ENCODE results near the gene STIM2. TPM values are rescaled to one million over a fixed set of nuclear protein-coding genes. Genes with fewer than 3 reads are reported as not detected.
A peak's percentile ranks its signal among the peaks of the same experiment; 100 is the strongest.

STIM2 gene
- polyA plus RNA-seq, 1 donor: 46.6 TPM

DNA sequence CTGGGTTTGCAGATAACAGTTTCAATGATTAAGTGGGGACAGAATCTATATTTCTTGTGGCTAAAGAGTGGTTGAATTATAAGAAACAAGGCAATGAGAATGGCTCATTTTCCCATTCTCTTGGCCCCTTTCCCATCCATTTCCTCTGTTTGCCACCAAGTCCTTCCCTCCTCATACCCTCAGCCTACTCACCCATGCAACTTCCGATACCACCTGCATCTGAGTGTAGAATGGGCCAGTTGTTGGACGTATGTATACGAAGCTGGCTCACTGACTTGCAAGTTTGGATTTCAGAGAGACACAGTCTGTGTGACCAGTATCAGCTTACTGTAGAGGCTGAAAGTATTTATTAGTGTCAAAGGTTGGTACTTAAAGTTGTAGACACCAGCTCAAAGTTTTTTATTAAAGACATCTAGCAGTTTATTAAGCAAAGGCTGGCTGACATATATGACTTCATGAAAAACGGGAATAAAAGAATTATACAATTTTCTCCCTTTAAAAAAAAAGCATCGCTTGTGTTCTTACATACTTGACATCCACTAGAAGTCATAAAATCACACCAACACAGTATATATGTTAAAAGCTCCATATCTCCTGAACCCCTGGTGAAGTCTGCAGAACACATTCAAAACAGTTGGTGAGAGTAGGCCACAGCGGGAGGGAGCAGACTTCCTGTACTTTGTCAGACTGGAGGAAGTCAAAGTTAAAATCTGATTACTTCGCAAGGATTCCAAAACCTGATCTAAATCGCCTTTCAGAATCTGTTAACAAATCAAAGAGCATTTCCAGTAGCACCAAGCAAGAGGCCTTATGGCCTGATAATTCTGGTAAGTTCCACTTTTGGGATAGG, 22.4 kb upstream of the STIM2 start:
- no peak for DNase-seq (ENCODE audit: low read depth)

DNA sequence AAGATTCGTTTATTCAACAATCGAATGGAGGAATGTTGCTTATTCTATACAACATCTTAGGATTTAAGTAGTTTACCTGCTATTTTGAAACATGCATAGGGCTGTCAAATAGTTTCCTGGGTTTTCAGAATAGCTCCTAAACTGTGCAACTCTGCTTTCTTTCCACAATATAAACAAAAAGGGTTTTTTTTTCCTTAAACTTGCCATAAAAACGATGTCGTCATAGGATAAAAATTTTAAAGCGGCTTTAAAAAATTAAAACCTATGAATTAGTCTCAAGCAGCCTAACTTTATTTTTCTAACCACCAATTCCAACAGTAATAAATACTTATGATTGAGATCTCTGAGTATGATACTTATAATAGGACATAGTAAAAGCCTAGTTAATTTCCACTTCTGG, 21.6 kb upstream of the STIM2 start:
- DNase-seq (ENCODE audit: low read depth): no peak

DNA sequence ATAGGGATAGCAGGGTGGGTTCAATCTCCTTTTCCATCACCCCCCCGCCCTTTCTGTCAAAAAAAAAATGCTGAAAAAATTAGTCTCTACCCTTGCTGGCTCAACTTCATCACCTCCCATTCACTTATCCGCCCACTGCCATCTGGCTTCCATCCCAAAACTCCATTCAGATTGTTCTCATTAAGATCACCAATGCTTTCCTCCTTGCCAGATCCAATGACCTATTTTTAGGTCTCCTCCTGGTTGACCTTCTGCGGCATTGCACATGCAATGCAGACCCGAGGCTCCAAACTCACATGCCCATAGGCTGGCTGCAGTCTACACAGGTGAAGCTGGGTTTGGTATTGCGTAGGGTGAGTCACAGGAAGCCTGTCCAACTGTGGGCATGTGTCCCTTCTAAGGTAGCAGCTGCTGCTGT, 21.1 kb upstream of the STIM2 start:
- no peak for DNase-seq (ENCODE audit: low read depth)

- DNase-seq (ENCODE audit: low read depth): no peak
These were observed 19.9 kb upstream of the STIM2 start for GRCh38 chr4:26840786-26841185.

DNA sequence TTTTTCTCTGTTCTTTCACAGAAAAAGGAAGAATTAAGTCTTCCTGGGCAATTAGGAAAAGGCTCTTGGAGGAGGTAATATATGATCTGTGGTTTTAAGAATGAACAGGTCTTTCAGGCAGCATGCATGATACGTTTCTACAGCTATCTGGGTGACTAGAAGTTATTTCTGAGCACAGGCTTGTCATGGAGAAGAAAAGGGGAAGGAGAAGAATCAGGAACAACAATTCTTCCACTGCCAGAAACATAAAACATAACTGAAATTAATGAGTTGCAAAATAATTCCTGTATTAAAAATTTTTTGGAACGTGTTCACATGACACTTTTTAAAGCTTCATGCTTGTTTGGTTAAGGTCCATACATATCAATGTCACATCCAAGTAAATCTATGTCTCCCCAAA, 17.7 kb upstream of the STIM2 start:
- no peak for DNase-seq (ENCODE audit: low read depth)

DNA sequence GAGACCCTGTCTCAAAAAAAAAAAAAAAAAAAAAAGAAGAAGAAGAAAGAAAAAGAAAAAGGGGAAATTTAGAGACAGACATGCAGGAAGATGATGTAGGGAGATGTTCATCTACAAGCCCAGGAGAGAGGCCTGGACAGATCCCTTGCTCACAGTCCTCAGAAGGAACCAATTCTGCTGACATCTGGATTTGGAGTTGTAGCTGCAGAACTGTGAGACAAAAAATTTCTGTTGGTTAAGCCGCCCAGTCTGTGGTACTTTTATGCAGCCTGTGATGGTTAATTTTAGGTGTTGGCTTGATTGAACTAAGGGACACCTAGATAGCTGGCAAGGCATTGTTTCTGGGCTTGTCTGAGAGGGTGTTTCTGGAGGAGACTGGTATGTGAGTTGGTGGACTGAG, 10.1 kb upstream of the STIM2 start:
- DNase-seq (ENCODE audit: low read depth): no peak

DNA sequence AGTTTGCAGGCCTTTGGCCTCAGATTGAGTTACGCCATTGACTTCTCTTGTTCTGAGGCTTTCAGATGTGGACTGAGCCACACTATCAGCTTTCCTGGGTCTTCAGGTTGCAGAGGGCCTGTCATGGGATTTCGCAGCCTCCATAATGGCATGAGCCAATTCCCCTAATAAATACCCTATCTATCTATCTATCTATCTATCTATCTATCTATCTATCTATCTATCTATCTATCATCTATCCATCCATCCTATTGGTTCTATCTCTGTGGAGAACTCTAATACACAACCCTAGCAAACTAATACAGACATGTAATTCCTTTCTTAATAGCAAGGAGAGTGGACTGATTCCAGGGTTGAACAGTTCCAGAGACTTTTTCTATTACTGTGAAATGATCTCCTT, 9.5 kb upstream of the STIM2 start:
- no peak for DNase-seq (ENCODE audit: low read depth)

GRCh38 chr4:26854701-26855100, 5.9 kb upstream of the STIM2 start:
- DNase-seq (ENCODE audit: low read depth): no peak

- no peak for DNase-seq (ENCODE audit: low read depth)
These were observed 3.7 kb upstream of the STIM2 start for GRCh38 chr4:26856906-26857277.

GRCh38 chr4:26857278-26858034, 3.2 kb upstream of the STIM2 start:
- DNase-seq (ENCODE audit: low read depth): peak; percentile 60

DNA sequence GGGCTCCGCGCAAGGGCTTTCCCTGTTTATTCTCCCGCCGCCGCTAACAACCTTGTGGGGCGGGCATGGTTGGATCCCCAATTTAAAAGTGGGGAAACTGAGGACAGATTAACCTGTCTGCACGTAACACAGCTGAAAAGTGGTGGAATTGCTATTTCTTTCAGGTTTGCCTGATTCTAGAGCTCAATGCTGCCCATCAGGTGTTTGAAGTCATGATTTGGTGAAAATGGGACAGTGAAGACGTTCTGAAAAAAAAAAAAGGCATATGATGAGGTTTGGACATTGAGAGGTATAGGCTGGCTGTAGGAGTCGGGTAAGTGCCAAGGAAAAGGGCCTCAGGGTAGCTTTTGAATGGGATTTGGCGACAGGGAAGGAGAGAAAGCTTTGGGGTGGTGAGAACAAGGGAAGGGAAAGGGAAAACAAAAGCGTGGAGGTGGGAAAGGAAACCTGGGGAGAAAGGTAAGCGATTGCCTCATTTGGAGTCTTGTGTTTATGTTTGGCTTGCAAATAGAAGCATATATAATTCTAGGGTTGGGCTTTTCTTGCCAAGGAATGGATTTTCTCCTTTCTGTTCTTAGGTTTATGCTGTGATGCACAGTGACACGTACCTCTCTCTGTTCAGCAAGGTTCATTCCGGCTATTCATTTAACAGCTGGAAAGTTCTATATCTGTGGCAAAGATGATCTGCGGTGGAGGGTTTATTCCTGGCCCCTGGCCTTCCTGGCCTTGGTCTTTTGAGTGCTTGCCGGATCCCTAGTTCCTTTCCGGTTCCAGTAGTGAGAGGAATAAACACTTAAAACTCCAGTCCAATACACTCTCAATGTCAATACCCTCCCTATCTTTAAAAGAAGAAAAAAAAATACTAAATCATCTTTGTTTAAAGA, 2.4 kb upstream of the STIM2 start:
- DNase-seq (ENCODE audit: low read depth): no peak

DNA sequence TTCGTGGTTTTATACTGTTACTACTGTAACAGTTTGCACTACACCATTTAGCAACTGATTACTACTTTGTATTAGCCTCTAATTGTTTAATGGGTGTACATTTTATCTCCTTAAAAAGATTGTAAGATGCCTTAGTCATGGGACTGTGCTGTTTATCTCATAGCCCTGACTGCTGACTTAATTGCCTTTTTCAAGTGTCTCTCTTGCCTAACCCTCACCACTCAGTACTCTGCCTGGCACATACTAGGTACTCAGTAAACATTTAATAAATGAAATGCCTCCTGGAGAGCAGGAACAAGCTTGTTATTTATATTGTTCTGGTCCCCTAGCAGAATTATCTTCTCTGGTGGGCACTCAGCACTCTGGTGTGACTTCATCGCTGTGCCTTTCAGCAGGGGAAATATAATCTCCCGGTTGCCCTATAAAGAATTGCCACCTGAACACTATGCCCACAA, 1.7 kb upstream of the STIM2 start:
- no peak for DNase-seq (ENCODE audit: low read depth)

GRCh38 chr4:26859762-26860156, 882 bp upstream of the STIM2 start:
- DNase-seq (ENCODE audit: low read depth): no peak

DNA sequence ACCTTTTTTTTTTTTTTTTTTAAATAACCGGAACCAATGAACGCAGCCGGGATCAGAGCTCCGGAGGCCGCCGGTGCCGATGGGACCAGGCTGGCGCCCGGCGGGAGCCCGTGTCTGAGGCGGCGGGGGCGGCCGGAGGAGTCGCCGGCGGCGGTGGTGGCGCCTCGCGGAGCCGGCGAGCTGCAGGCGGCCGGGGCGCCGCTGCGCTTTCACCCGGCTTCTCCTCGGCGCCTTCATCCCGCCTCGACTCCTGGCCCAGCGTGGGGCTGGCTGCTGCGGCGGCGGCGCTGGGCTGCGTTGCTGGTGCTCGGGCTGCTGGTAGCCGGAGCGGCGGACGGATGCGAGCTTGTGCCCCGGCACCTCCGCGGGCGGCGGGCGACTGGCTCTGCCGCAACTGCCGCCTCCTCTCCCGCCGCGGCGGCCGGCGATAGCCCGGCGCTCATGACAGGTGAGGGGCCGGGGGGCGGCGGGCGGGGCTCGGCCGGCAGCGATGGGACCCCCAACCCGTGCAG, 337 bp downstream of the STIM2 start:
- DNase-seq (ENCODE audit: low read depth): no peak

GRCh38 chr4:26861434-26862186, 969 bp downstream of the STIM2 start:
- no peak for DNase-seq (ENCODE audit: low read depth)

GRCh38 chr4:26862381-26862915, 1.8 kb downstream of the STIM2 start:
- DNase-seq (ENCODE audit: low read depth): no peak

GRCh38 chr4:26863512-26863911, 2.9 kb downstream of the STIM2 start:
- DNase-seq (ENCODE audit: low read depth): no peak

DNA sequence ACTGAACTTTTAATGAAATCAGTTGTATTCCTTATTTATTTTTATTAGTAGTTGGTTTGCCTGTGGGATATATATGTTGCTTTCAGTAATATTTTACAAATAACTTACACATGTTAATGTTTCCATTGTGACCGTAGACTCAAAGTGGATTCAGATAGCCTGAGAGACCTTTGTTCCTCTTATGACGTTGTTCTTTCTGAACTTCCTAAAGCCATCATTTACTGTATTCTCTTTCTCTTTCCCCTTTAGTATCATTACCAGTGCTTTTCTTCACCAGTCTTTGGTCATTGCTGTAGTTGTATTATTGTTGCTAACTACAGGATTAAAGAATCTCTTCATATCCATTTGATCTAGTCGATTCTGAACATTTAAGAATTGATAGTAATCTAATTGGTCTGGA, 4.3 kb downstream of the STIM2 start:
- no peak for DNase-seq (ENCODE audit: low read depth)

GRCh38 chr4:26866203-26866602, 5.6 kb downstream of the STIM2 start:
- no peak for DNase-seq (ENCODE audit: low read depth)

- no peak for DNase-seq (ENCODE audit: low read depth)
These were observed 6.1 kb downstream of the STIM2 start for GRCh38 chr4:26866781-26867180.

All from forelimb muscle (tissue), 1 donor.